H1 (cell line): Measurements from ENCODE around the gene PGP. TPM values are rescaled to one million over a fixed set of nuclear protein-coding genes. Genes with fewer than 3 reads are reported as not detected.

Experiments
- CTCF ChIA-PET: fragments of 300-600 bp; sonication (Branson Sonifier 250); formaldehyde crosslinking; loops from one replicate; lab custom pipeline; 2021; ENCODE audit not compliant: partially characterized antibody; lab: Charles Lee
- POLR2A ChIA-PET: fragments of 300-600 bp; sonication (Branson Sonifier 250); formaldehyde crosslinking; loops from one replicate; lab custom pipeline; 2021; ENCODE audit warnings: inconsistent platforms; ENCODE audit not compliant: partially characterized antibody; lab: Charles Lee
- DNase-seq, 2 experiments: peaks; one replicate each; pipeline versions ENCODE4 v3.0.0 to v3.0.0-alpha.2; 2010 to 2022; ENCODE audit warnings: low spot score in 2 of 2, low read depth in 1 of 2, mixed read lengths in 1 of 2
- FAIRE-seq: peaks from 2 replicates; lab custom pipeline; 2011; peaks lifted over from hg19 to GRCh38; lab: Jason Lieb, UNC
- H2AFZ ChIP-seq: 2 replicates; pipeline ENCODE4 v1.8.1; 2012; ENCODE audit warnings: low read length, inconsistent platforms
- H2AK5ac ChIP-seq: 2 replicates; pipeline ENCODE4 v1.6.1; 2013; ENCODE audit warnings: low read depth, low read length
- H2BK120ac ChIP-seq: replicated peaks from 2 replicates; pipeline ENCODE3; 2013; ENCODE audit warnings: low read depth, low read length, inconsistent platforms
- H2BK12ac ChIP-seq: 2 replicates; pipeline ENCODE4 v1.6.1; 2013; ENCODE audit warnings: low read depth, low read length
- H2BK15ac ChIP-seq: 2 replicates; pipeline ENCODE4 v1.6.1; 2013; ENCODE audit warnings: low read length
- H2BK20ac ChIP-seq: 2 replicates; pipeline ENCODE4 v1.6.1; 2013; ENCODE audit warnings: low read length
- H2BK5ac ChIP-seq: 2 replicates; pipeline ENCODE4 v1.6.1; 2013; ENCODE audit warnings: low read depth, low read length
- H3K14ac ChIP-seq: 2 replicates; pipeline ENCODE4 v1.6.1; 2013; ENCODE audit warnings: inconsistent platforms; ENCODE audit not compliant: insufficient read length
- H3K18ac ChIP-seq: 2 replicates; pipeline ENCODE4 v1.6.1; 2013; ENCODE audit warnings: low read length; ENCODE audit errors: extremely low read depth
- H3K23ac ChIP-seq: 2 replicates; pipeline ENCODE4 v1.6.1; 2013; ENCODE audit warnings: inconsistent platforms; ENCODE audit not compliant: insufficient read length
- H3K23me2 ChIP-seq: 2 replicates; pipeline ENCODE4 v1.6.1; 2013; ENCODE audit warnings: low read depth, low read length
- H3K27ac ChIP-seq: 2 replicates; pipeline ENCODE4 v1.6.1; 2011; ENCODE audit warnings: low read depth, low read length, inconsistent platforms
- H3K27me3 ChIP-seq, 4 experiments: replicated peaks in 1 of 4; 1 replicate in 1 of 4; 2 replicates in 3 of 4; pipeline versions ENCODE4 v1.6.1 to v1.8.1; 2011 to 2013; ENCODE audit warnings: low read length in 3 of 4, mild to moderate bottlenecking in 3 of 4, inconsistent platforms in 2 of 4, mixed read lengths in 2 of 4, moderate library complexity in 1 of 4; ENCODE audit not compliant: control insufficient read depth in 3 of 4, insufficient read depth in 3 of 4; ENCODE audit errors: extremely low read depth in 1 of 4
- H3K36me3 ChIP-seq, 4 experiments: 2 replicates each; pipeline versions ENCODE4 v1.6.1 to v1.8.1; 2011 to 2013; ENCODE audit warnings: mild to moderate bottlenecking in 4 of 4, low read length in 3 of 4, moderate library complexity in 2 of 4, control low read depth in 1 of 4, inconsistent platforms in 1 of 4; ENCODE audit not compliant: insufficient read depth in 4 of 4, control insufficient read depth in 2 of 4
- H3K4ac ChIP-seq: replicated peaks from 2 replicates; pipeline ENCODE3; 2013; ENCODE audit warnings: low read length, low read depth, mixed read lengths, inconsistent platforms; ENCODE audit not compliant: insufficient read length
- H3K4me1 ChIP-seq, 4 experiments: replicated peaks in 1 of 4; 1 replicate in 1 of 4; 2 replicates in 3 of 4; pipeline versions ENCODE4 v1.6.1 to v1.8.1; 2011 to 2013; ENCODE audit warnings: low read length in 3 of 4, inconsistent platforms in 2 of 4, mixed read lengths in 1 of 4; ENCODE audit not compliant: insufficient read depth in 4 of 4, control insufficient read depth in 3 of 4
- H3K4me2 ChIP-seq, 2 experiments: 2 replicates each; pipeline versions ENCODE4 v1.6.1 to v1.8.1; 2011 to 2013; ENCODE audit warnings: low read depth in 2 of 2, low read length in 2 of 2, control low read depth in 1 of 2, inconsistent platforms in 1 of 2, mild to moderate bottlenecking in 1 of 2; ENCODE audit not compliant: insufficient read depth in 1 of 2
- H3K4me3 ChIP-seq, 4 experiments: fragments of 200-600, 300-600 bp in 1 of 4; sonication (generic), shearing (Covaris generic), sonication (Bioruptor Twin) in 1 of 4; 2 replicates each; pipeline versions ENCODE4 v1.5.1 to v1.8.1; 2011 to 2016; ENCODE audit warnings: low read length in 4 of 4, low read depth in 3 of 4, control low read depth in 2 of 4, inconsistent platforms in 2 of 4, mild to moderate bottlenecking in 2 of 4, mixed read lengths in 1 of 4, moderate library complexity in 1 of 4; ENCODE audit not compliant: insufficient read depth in 2 of 4; ENCODE audit errors: extremely low read depth in 1 of 4
- H3K56ac ChIP-seq: replicated peaks from 2 replicates; pipeline ENCODE3; 2013; ENCODE audit warnings: low read depth, mild to moderate bottlenecking, mixed read lengths, low read length, inconsistent platforms; ENCODE audit not compliant: insufficient read length
- H3K79me1 ChIP-seq: 2 replicates; pipeline ENCODE4 v1.6.1; 2013; ENCODE audit warnings: low read depth, low read length, control low read depth
- H3K79me2 ChIP-seq, 2 experiments: 2 replicates each; pipeline versions ENCODE4 v1.6.1 to v1.8.1; 2012 to 2013; ENCODE audit warnings: low read length in 2 of 2, mild to moderate bottlenecking in 2 of 2, inconsistent platforms in 1 of 2; ENCODE audit not compliant: insufficient read depth in 2 of 2, control insufficient read depth in 1 of 2
- H3K9ac ChIP-seq, 4 experiments: replicated peaks in 1 of 4; 1 replicate in 1 of 4; 2 replicates in 3 of 4; pipeline versions ENCODE4 v1.6.1 to v1.8.1; 2011 to 2013; ENCODE audit warnings: low read depth in 3 of 4, low read length in 3 of 4, control low read depth in 2 of 4, mild to moderate bottlenecking in 2 of 4, moderate library complexity in 2 of 4, inconsistent platforms in 1 of 4; ENCODE audit errors: extremely low read depth in 1 of 4
- H3K9me3 ChIP-seq, 2 experiments: 2 replicates each; pipeline versions ENCODE4 v1.6.1 to v1.8.1; 2012 to 2013; ENCODE audit warnings: mild to moderate bottlenecking in 2 of 2, moderate library complexity in 2 of 2, control low read depth in 1 of 2, inconsistent platforms in 1 of 2, low read depth in 1 of 2, low read length in 1 of 2, mixed read lengths in 1 of 2; ENCODE audit not compliant: insufficient read depth in 2 of 2
- H4K20me1 ChIP-seq, 2 experiments: replicated peaks in 1 of 2; 2 replicates each; pipeline versions ENCODE3 to v1.8.1; 2011 to 2013; ENCODE audit warnings: inconsistent platforms in 2 of 2, low read length in 2 of 2, mild to moderate bottlenecking in 1 of 2; ENCODE audit not compliant: insufficient read depth in 2 of 2, control insufficient read depth in 1 of 2
- H4K5ac ChIP-seq: 2 replicates; pipeline ENCODE4 v1.6.1; 2013; ENCODE audit warnings: low read length, low read depth, mixed read lengths, inconsistent platforms; ENCODE audit not compliant: insufficient read length
- H4K8ac ChIP-seq: 2 replicates; pipeline ENCODE4 v1.8.0; 2013; ENCODE audit warnings: mild to moderate bottlenecking, moderate library complexity, low read length, inconsistent platforms; ENCODE audit not compliant: insufficient read depth; ENCODE audit errors: extremely low read depth
- H4K91ac ChIP-seq: replicated peaks from 2 replicates; pipeline ENCODE3; 2013; ENCODE audit warnings: low read length, mixed read lengths, inconsistent platforms; ENCODE audit not compliant: insufficient read length
- CBX8 ChIP-seq: fragments of 300-800, 300-1000 bp; sonication (generic); IDR thresholded peaks from 2 replicates; pipeline ENCODE4 v1.7.1; 2016; ENCODE audit warnings: low read depth, low read length, borderline replicate concordance
- CREB1 ChIP-seq: IDR thresholded peaks from 2 replicates; pipeline ENCODE4 v1.6.1; 2012; ENCODE audit warnings: inconsistent platforms
- HDAC6 ChIP-seq: IDR thresholded peaks from one replicate; pipeline ENCODE4 v1.7.1; 2012; ENCODE audit warnings: low read depth, mild to moderate bottlenecking, inconsistent platforms, low read length, moderate library complexity
- JUN ChIP-seq: IDR thresholded peaks from 2 replicates; pipeline ENCODE4 v1.6.1; 2011; ENCODE audit warnings: low read depth, mild to moderate bottlenecking, improper control_type of control experiment, low read length
- JUND ChIP-seq: IDR thresholded peaks from 2 replicates; pipeline ENCODE4 v1.6.1; 2011; ENCODE audit warnings: mild to moderate bottlenecking, improper control_type of control experiment, low read length
- KDM1A ChIP-seq: fragments of 200-600, 300-600 bp; sonication (generic); IDR thresholded peaks from 2 replicates; pipeline ENCODE4 v1.7.1; 2016; ENCODE audit warnings: mild to moderate bottlenecking, low read length, borderline replicate concordance
- NANOG ChIP-seq: IDR thresholded peaks from 2 replicates; pipeline ENCODE4 v1.6.1; 2011; ENCODE audit warnings: low read length, low read depth, mild to moderate bottlenecking, inconsistent platforms; ENCODE audit not compliant: insufficient read depth, poor library complexity, severe bottlenecking
- PHF8 ChIP-seq: fragments of 200-600 bp; sonication (generic); conservative IDR thresholded peaks from 2 replicates; pipeline ENCODE4 v1.7.1; 2012; ENCODE audit warnings: low read depth, mild to moderate bottlenecking, inconsistent platforms, low read length, moderate library complexity
- POLR2AphosphoS5 ChIP-seq: IDR thresholded peaks from 2 replicates; pipeline ENCODE4 v1.6.1; 2011; ENCODE audit warnings: low read depth, low read length
- POU5F1 ChIP-seq: IDR thresholded peaks from 2 replicates; pipeline ENCODE4 v1.6.1; 2011; ENCODE audit warnings: low read depth, mild to moderate bottlenecking, low read length, moderate library complexity
- YY1 ChIP-seq: IDR thresholded peaks from 2 replicates; pipeline ENCODE4 v1.6.1; 2011; ENCODE audit warnings: low read depth, mild to moderate bottlenecking, low read length
- WGBS, 2 experiments: shearing (Covaris generic) in 1 of 2; methylation state at CpG; one replicate each; pipeline versions ENCODE4 v1.1.6 to v1.1.7; 2013 to 2015; ENCODE audit warnings: low lambda C conversion rate in 2 of 2, mixed read lengths in 2 of 2, inconsistent platforms in 1 of 2, low coverage in 1 of 2, missing lambda C conversion rate in 1 of 2; ENCODE audit not compliant: insufficient replicate concordance in 2 of 2, insufficient coverage in 1 of 2, insufficient read length in 1 of 2; ENCODE audit errors: extremely low coverage in 1 of 2, missing lambda C conversion rate in 1 of 2; 5-methylcytosine and 5-hydroxymethylcytosine counted together
- polyA plus RNA-seq, 7 experiments: library from polyadenylated mRNA; depleted of rRNA in 3 of 7; stranded (reverse) in 5 of 7; unstranded in 2 of 7; fragments of >200 nt in 5 of 7; fragments of 200-250 nt in 2 of 7; gene quantifications; 1 replicate in 5 of 7; 2 replicates in 1 of 7; 4 replicates in 1 of 7; pipeline versions ENCODE4 v1.2.1 to v1.2.3, GENCODE V29; 2011 to 2013; ENCODE audit warnings: missing spikeins in 2 of 7, mixed read lengths in 2 of 7
- total RNA-seq: library from RNA; stranded (reverse); fragmentation: NEBNext Ultra II Directional; extraction: Animal tissue kit (Norgen Biotek cat#: 25700); gene quantifications from 2 replicates; pipeline ENCODE4 v1.2.1, GENCODE V29; 2021

The PGP gene
- total and polyA plus RNA-seq, 2 of the 8 experiments (the other 6 are each of a cell fraction or from before 2014, with no cell fraction given) = 30.9 to 55.9 TPM

GRCh38 chr16:2246301-2246885 is 31.8 kb upstream of the PGP start:
- Histone ChIP-seq H2BK15ac (no peak overlapping the region), H2BK12ac (no peak overlapping the region), H3K23me2 (peaks cover 3% of the 10 kb centered on the region; the same call in 1 of the 2 replicates), H3K4ac (no peak overlapping the region), H2BK5ac (no peak overlapping the region), H2AK5ac (no peak overlapping the region), H4K20me1 (peaks cover 4 to 19% of the 10 kb centered on the region in 2 experiments), H2AFZ (no peak overlapping the region), H2BK120ac (no peak overlapping the region), H3K9ac (no peak overlapping the region)
- ChIA-PET CTCF (interaction anchor here (0.7 to 1.7 kb wide), 5 partner anchors 7 to 51 kb away, joined by 3 to 5 read pairs (median 3); no protein-coding TSS in a partner anchor), POLR2A (interaction anchor here (0.8 to 13.9 kb wide), 7 partner anchors 7 to 274 kb away, joined by 3 to 181 read pairs (median 4); partner anchors contain the start of genes BRICD5, DNASE1L2 and PGP)
- no peak for FAIRE-seq
- WGBS, 2 experiments = 93% methylated on average over 18 of the region's 18 CpGs; no CpG with 5 or more reads in 1 of the 2 experiments
- DNase-seq = no peak
- TF ChIP-seq PHF8 (no peak), POU5F1 (no peak), KDM1A (no peak), JUN (no peak), HDAC6 (no peak), YY1 (no peak), CREB1 (no peak), CBX8 (no peak), JUND (no peak), POLR2AphosphoS5 (no peak), NANOG (no peak)
- TF ChIP-seq, all 59 proteins: peak for 0
- Histone ChIP-seq H3K79me1 (peaks cover 4% of the 10 kb centered on the region), H4K91ac (no peak overlapping the region), H4K5ac (no peak overlapping the region), H3K4me3 (no peak overlapping the region), H3K14ac (no peak overlapping the region), H3K27ac (no peak overlapping the region), H3K79me2 (peaks cover 0 to 23% of the 10 kb centered on the region in 2 experiments; a peak in 2 of 4 replicates), H3K36me3 (peaks cover 18 to 45% (median 30%) of the 10 kb centered on the region in 4 experiments), H3K4me1 (peaks cover 0 to 5% (median 0%) of the 10 kb centered on the region in 4 experiments; a peak in 3 of 7 replicates), H3K9me3 (no peaks in the 10 kb centered on the region), H3K4me2 (no peak overlapping the region), H3K23ac (no peak overlapping the region), H3K27me3 (no peaks in the 10 kb centered on the region), H3K56ac (no peak overlapping the region), H4K8ac (no peak overlapping the region), H3K18ac (no peak overlapping the region), H2BK20ac (no peak overlapping the region)
